ENCODE data around the gene GABBR2.

- TF ChIP-seq EP300 (IDR thresholded peaks at IDR 0.05; ENCODE audit: borderline replicate concordance) (no peak), REST (IDR thresholded peaks at IDR 0.05; ENCODE audit: low read depth) (no peak), RAD21 (IDR thresholded peaks at IDR 0.05; ENCODE audit: low read depth) (no peak), YY1 (IDR thresholded peaks at IDR 0.05; ENCODE audit: low read depth) (no peak), TAF1 (IDR thresholded peaks at IDR 0.05; ENCODE audit: low read depth) (no peak), CREB1 (IDR thresholded peaks at IDR 0.05; ENCODE audit: low read depth) (no peak), MAX (IDR thresholded peaks at IDR 0.05) (no peak), TCF12 (IDR thresholded peaks at IDR 0.05; ENCODE audit: low read depth) (no peak), FOXM1 (IDR thresholded peaks at IDR 0.05; ENCODE audit: borderline replicate concordance, low read depth) (no peak), EGR1 (IDR thresholded peaks at IDR 0.05) (no peak), USF1 (IDR thresholded peaks at IDR 0.05) (no peak), TEAD4 (IDR thresholded peaks at IDR 0.05) (no peak), CEBPB (IDR thresholded peaks at IDR 0.05) (no peak), NFIC (IDR thresholded peaks at IDR 0.05) (no peak)
These were observed 227.1 kb downstream of the GABBR2 start for GRCh38 chr9:98481676-98482075.
